ENCODE results near the gene FAM151A.

FAM151A gene

GRCh38 chr1:54604051-54604450, 19.3 kb downstream of the FAM151A start:
- DNase-seq, result no peak

GRCh38 chr1:54603241-54603640, 20.1 kb downstream of the FAM151A start:
- DNase-seq, result no peak

GRCh38 chr1:54602554-54602953, 20.8 kb downstream of the FAM151A start:
- no peak for DNase-seq

- DNase-seq, result no peak
Observed at GRCh38 chr1:54601730-54602129, 21.6 kb downstream of the FAM151A start.

GRCh38 chr1:54600947-54601721, 22.2 kb downstream of the FAM151A start:
- DNase-seq, result no peak

GRCh38 chr1:54599211-54599823, 24.0 kb downstream of the FAM151A start:
- DNase-seq, result no peak

GRCh38 chr1:54597455-54598030, 25.8 kb downstream of the FAM151A start:
- no peak for DNase-seq

- no peak for DNase-seq
Observed at GRCh38 chr1:54596756-54597155, 26.6 kb downstream of the FAM151A start.

GRCh38 chr1:54595956-54596498, 27.3 kb downstream of the FAM151A start:
- DNase-seq, result no peak

- DNase-seq, result no peak
Observed at GRCh38 chr1:54594463-54594862, 28.9 kb downstream of the FAM151A start.

GRCh38 chr1:54593571-54594160, 29.7 kb downstream of the FAM151A start:
- no peak for DNase-seq

- DNase-seq, result no peak
Observed at GRCh38 chr1:54591127-54591756, 32.1 kb downstream of the FAM151A start.

GRCh38 chr1:54588377-54588776, 34.9 kb downstream of the FAM151A start:
- no peak for DNase-seq

- DNase-seq, result no peak
Observed at GRCh38 chr1:54585181-54586066, 37.9 kb downstream of the FAM151A start.

- DNase-seq, result no peak
Observed at GRCh38 chr1:54584575-54584974, 38.8 kb downstream of the FAM151A start.

- no peak for DNase-seq
Observed at GRCh38 chr1:54583871-54584270, 39.5 kb downstream of the FAM151A start.

- DNase-seq, result no peak
Observed at GRCh38 chr1:54583307-54583686, 40.0 kb downstream of the FAM151A start.

- DNase-seq, result no peak
Observed at GRCh38 chr1:54582566-54583306, 40.6 kb downstream of the FAM151A start.

GRCh38 chr1:54581621-54582035, 41.7 kb downstream of the FAM151A start:
- no peak for DNase-seq

GRCh38 chr1:54580856-54581550, 42.3 kb downstream of the FAM151A start:
- DNase-seq, result no peak
